Keratinocyte (primary cell): Measurements from ENCODE around the gene ANKS1B.

Source experiments
- CTCF ChIP-seq, 3 experiments: IDR thresholded peaks in 1 of 3; conservative IDR thresholded peaks in 1 of 3; optimal IDR thresholded peaks in 1 of 3; 2 replicates in 2 of 3; 3 replicates in 1 of 3; pipeline versions ENCODE3 to v1.5.1; 2011; ENCODE audit warnings: low read length in 3 of 3, mild to moderate bottlenecking in 3 of 3, moderate library complexity in 2 of 3, control low read depth in 1 of 3, inconsistent platforms in 1 of 3; ENCODE audit not compliant: insufficient read depth in 2 of 3; ENCODE audit errors: extremely low read depth in 1 of 3
- EZH2 ChIP-seq: IDR thresholded peaks from one replicate; pipeline ENCODE4 v1.6.1; 2012; ENCODE audit warnings: inconsistent platforms, mild to moderate bottlenecking, low read length, moderate library complexity

GRCh38 chr12:99709116-99709515 is 275.6 kb downstream of the ANKS1B start:
- TF ChIP-seq CTCF (optimal IDR thresholded peaks at IDR 0.05 in 1 of 3, IDR thresholded peaks at IDR 0.05 in 1 of 3, conservative IDR thresholded peaks at IDR 0.05 in 1 of 3; ENCODE audit: extremely low read depth in 1 of 3, insufficient read depth in 2 of 3, low read length in 3 of 3): no peak
- no peak for TF ChIP-seq EZH2
